GM11168 (cell line): Measurements from ENCODE around the gene MFSD2B.

ENCODE experiments used
- in situ Hi-C: fragments of 300-500 bp; cut with MboI; formaldehyde crosslinking; loops from one replicate; pipeline ENCODE4 v1.12.0; 2022; ENCODE audit warnings: low sequenced_read_pairs; ENCODE audit not compliant: unreplicated experiment

Gene MFSD2B

GRCh38 chr2:24050041-24050979 is 40.4 kb downstream of the MFSD2B start:
- in situ Hi-C loops = no loop called here

- in situ Hi-C loops = no loop called here
Measured at GRCh38 chr2:24051833-24052232, 41.9 kb downstream of the MFSD2B start.

GRCh38 chr2:24052951-24053350 is 43.1 kb downstream of the MFSD2B start:
- in situ Hi-C loops = no loop called here

GRCh38 chr2:24054366-24055010 is 44.6 kb downstream of the MFSD2B start:
- in situ Hi-C loops = no loop called here

- in situ Hi-C loops = no loop called here
Measured at GRCh38 chr2:24055750-24056149, 45.9 kb downstream of the MFSD2B start.

- in situ Hi-C loops = no loop called here
Measured at GRCh38 chr2:24058564-24059271, 48.8 kb downstream of the MFSD2B start.

- in situ Hi-C loops = loop anchor here (10.0 kb wide), 1 partner anchor 241 kb away; no protein-coding TSS in a partner anchor
Measured at GRCh38 chr2:24065341-24065740, 55.5 kb downstream of the MFSD2B start.

- in situ Hi-C loops = no loop called here
Measured at GRCh38 chr2:24072259-24072658, 62.4 kb downstream of the MFSD2B start.

GRCh38 chr2:24073816-24074215 is 63.9 kb downstream of the MFSD2B start:
- in situ Hi-C loops = no loop called here

- in situ Hi-C loops = no loop called here
Measured at GRCh38 chr2:24075259-24075658, 65.4 kb downstream of the MFSD2B start.
